Measurements from ENCODE around the gene RNF130.

RNF130 gene

DNA sequence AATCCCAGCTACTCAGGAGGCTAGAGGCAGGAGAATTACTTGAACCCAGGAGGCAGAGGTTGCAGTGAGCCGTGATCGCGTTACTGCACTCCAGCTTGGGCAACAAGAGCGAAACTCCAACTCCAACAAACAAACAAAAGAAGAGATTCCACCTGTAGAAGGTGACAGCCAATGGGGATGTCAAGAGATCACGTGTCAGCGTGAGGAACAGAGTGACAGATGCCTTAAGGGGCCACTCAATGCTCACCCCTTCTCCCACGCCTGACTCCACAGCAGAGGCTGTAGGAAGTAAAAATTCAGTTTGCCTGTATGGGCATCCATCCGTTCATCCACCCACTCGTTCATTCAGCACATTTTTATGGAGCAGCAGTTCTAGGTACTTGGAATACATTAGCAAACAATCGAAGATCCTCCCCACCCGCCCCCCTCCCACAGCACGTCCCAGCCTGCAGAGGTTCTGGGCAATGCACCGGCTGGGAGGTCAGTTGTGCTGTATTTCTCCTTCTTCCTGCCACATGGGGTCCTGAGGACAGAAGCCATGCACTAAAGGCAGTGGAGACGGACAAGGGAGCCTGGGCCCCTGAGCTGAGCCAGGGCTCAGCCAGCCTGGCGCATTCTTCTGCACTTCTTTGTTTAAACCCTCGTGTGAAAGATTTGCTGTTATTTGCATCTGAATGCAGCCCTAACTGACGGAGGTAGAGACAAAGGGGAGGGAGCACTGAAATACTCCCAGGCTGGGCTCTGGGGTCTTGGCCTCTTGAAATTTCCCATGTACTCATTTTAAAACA is 11.3 kb upstream of the RNF130 start:
- Mint-ChIP-seq H3K27me3 (peaks cover 11% of the 10 kb centered on the region), H3K27ac (no peak overlapping the region), H3K36me3 (no peaks in the 10 kb centered on the region), H3K4me1 (ENCODE audit: low read depth) (peaks cover 28% of the 10 kb centered on the region), H3K4me3 (no peak overlapping the region), H3K9me3 (ENCODE audit: low read depth) (no peaks in the 10 kb centered on the region)

DNA sequence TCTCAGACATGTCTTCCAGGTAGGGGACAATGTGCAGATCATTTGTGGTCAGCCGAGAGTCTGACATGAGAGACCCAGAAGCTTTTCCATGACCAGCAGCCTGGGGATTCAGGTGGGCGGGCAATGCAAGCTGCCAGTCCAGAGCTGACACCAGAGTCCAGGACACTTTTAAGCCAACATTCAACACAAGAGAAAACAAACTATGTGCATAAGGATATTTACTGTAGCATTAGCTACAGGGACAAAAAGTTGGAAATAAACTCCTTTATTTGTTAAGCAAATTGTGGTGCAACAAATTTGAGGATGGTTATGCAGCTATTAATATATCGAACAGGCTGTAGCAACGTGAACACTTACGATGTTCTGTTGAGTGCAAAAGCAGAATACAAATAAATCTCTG is 9.9 kb upstream of the RNF130 start:
- H3K27me3 Mint-ChIP-seq = peaks cover 11% of the 10 kb centered on the region

DNA sequence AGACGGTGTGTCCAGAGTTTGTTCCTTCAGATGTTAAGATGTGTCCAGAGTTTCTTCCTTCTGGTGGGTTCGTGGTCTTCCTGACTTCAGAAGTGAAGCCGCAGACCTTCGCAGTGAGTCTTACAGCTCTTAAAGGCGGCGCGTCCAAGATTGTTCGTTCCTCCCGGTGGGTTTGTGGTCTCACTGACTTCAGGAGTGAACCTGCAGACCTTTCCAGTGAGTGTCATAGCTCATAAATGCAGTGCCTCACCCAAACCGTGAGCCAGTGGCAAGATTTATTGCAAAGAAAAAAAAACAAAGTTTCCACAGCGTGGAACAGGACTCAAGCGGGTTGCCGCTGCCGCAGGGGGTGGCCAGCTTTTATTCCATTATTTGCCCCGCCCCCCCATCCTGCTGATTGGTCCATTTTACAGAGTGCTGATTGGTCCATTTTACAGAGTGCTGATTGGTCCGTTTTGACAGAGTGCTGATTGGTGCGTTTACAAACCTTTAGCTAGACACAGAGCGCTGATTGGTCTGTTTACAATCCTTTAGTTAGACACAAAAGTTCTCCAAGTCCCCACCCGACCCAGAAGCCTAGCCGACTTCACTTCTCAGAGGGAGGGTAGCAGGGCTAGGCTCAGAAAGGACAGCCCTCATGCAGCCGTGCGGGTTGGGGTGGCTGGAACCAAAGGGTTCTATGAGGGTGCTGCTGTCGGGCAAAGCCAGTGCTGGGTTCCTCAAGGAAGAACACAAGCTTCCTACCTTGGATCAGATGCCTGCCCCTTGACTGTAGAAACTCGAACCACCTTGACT is 9.1 kb upstream of the RNF130 start:
- Mint-ChIP-seq H3K9me3 (ENCODE audit: low read depth) (no peaks in the 10 kb centered on the region), H3K36me3 (no peaks in the 10 kb centered on the region), H3K4me3 (peak overlapping the region; percentile 80), H3K4me1 (ENCODE audit: low read depth) (peaks cover 15% of the 10 kb centered on the region), H3K27ac (no peak overlapping the region), H3K27me3 (peaks cover 11% of the 10 kb centered on the region)

More for the DNA sequence above, 9.9 kb upstream of the RNF130 start:
- Mint-ChIP-seq H3K4me3 (no peak overlapping the region), H3K27ac (no peak overlapping the region), H3K4me1 (ENCODE audit: low read depth) (peaks cover 21% of the 10 kb centered on the region), H3K36me3 (no peaks in the 10 kb centered on the region), H3K9me3 (ENCODE audit: low read depth) (no peaks in the 10 kb centered on the region)

DNA sequence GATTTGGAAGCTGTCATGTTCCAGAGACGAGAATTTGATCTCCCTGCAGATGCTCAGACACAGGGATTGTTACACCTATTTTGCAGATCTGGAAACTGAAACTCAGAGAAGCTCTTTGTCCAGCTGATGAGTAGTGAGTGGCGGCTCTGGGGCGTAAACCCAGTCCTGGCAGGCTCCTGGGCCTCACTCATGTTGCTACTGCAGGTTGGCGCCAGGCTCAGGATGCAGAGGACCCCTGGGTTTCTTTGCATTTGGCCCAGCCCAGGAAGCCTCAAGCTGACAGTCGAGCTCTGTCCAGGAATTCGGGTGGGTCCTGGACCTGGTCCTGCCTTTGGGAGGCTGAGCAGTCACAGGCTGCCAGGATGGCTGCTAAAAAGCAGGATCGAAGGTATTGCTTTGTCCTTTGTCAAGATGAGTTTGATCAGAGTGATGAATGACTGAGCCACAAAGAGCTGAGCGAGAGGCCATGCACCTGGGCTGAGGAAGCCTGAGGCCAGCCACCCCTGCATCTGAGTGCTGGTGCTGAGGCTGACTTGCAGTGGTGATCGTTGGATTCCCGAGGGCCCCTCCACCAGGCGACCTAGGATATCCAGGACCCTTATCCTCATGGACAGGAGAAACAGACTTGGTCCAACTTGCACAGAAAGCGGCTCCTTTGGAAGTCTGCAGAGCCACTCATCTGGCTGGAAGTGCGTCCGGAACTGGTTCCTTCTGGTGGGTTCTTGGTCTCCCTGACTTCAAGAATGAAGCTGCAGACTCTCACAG is 8.3 kb upstream of the RNF130 start:
- H3K4me3 Mint-ChIP-seq = peak overlapping the region; percentile 80
- H3K27me3 Mint-ChIP-seq = peaks cover 11% of the 10 kb centered on the region
- no peak overlapping the region for H3K27ac Mint-ChIP-seq
- no peaks in the 10 kb centered on the region for H3K36me3 Mint-ChIP-seq
- peaks cover 12% of the 10 kb centered on the region for H3K4me1 Mint-ChIP-seq (ENCODE audit: low read depth)
- H3K9me3 Mint-ChIP-seq (ENCODE audit: low read depth) = no peaks in the 10 kb centered on the region

DNA sequence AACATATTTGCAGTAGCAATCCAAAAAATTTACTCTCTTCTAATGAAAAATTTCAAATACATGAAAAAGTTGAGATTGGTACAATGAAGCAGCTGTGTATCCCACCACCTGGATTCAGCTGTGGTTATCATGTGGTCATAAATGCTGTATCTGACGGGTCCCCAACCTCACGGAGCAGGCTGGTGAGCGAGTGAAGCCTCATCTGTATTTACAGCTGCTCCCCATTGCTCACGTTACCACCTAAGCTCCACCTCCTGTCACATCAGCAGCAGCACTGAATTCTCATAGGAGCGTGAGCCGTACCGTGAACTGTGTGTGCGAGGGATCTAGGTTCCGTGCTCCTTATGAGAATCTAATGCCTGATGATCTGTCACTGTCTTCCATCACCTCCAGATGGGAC is 6.8 kb upstream of the RNF130 start:
- no peak overlapping the region for H3K27ac Mint-ChIP-seq
- peaks cover 14% of the 10 kb centered on the region for H3K4me1 Mint-ChIP-seq (ENCODE audit: low read depth)
- no peaks in the 10 kb centered on the region for H3K9me3 Mint-ChIP-seq (ENCODE audit: low read depth)
- peaks cover 11% of the 10 kb centered on the region for H3K27me3 Mint-ChIP-seq
- H3K4me3 Mint-ChIP-seq = no peak overlapping the region
- H3K36me3 Mint-ChIP-seq = no peaks in the 10 kb centered on the region

DNA sequence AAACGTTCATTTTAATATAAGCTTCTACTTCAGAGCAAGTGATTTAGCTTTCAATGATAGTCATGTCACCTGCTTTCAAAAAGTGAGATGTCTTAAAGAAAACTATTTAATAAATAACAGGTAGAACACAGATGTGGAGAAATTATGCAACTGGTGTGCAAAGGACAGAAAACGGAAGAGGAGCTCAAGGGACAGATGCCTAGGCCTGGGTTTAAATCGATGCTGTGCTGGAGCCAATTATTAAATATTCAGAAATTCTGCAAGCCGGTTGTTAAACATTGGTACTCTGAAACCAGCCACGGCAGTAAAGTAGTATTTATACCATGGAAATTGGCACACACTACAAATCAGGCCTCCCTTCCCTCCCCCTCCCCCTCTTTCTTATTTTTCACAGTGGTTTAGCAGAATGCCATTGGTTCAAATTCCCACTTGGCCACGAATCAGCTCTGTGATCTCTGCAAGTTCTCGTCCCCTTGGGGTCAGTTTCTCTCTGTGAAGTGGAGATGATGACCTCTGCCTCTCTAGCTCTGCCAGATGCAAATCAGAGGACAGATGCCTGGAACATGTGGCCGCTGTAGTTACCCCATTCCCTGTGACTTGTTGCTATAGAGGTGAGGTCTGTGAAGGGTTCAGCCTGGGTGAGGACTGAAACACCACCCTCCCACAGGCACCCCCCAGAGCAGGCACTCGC is 6.2 kb upstream of the RNF130 start:
- Mint-ChIP-seq H3K27me3 (peaks cover 11% of the 10 kb centered on the region), H3K27ac (no peak overlapping the region), H3K4me3 (no peak overlapping the region), H3K4me1 (ENCODE audit: low read depth) (peaks cover 15% of the 10 kb centered on the region), H3K36me3 (no peaks in the 10 kb centered on the region), H3K9me3 (ENCODE audit: low read depth) (no peaks in the 10 kb centered on the region)

DNA sequence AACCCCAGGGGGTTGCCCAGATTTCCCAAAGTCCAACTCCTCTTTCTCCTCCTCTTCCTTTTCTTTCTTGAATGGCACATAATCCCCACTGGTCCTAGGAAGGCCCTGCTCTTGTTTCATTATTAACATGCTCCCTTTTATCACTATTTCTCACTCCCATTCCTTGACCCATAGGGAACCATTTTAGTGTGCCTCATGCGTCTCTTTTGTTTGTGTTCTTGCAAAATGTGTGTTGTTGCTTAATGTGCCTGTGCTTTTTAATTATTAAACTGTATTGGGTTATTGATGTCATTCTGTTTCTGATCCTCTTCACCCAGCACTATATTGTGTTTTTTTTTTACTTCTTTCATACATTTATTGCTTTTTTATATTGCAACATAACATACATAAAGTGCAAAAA is 4.1 kb upstream of the RNF130 start:
- Mint-ChIP-seq H3K36me3 (no peaks in the 10 kb centered on the region), H3K4me1 (ENCODE audit: low read depth) (peaks cover 21% of the 10 kb centered on the region), H3K27ac (no peak overlapping the region), H3K9me3 (ENCODE audit: low read depth) (no peaks in the 10 kb centered on the region), H3K27me3 (peaks cover 9% of the 10 kb centered on the region), H3K4me3 (no peak overlapping the region)

DNA sequence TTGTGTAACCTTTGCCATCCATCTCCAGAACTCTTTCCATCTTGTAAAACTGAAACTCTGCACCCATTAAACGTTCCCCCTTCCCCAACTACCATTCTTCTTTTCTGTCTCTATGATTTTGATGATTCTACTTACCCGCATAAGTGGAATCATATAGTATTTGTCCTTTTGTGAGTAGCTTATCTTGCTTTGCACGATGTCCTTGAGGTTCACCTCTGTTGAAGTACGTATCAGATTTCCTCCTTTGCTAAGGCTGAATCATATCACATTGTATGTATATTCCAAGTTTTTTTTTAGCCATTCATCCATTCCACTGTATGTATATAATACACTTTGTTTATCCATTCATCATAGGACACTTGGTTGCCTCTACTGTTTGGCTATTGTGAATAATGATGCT is 2.9 kb upstream of the RNF130 start:
- H3K4me1 Mint-ChIP-seq (ENCODE audit: low read depth) = peaks cover 28% of the 10 kb centered on the region
- H3K36me3 Mint-ChIP-seq = no peaks in the 10 kb centered on the region
- H3K27ac Mint-ChIP-seq = no peak overlapping the region
- H3K4me3 Mint-ChIP-seq = peak overlapping the region; percentile 48
- no peaks in the 10 kb centered on the region for H3K9me3 Mint-ChIP-seq (ENCODE audit: low read depth)
- H3K27me3 Mint-ChIP-seq = peaks cover 5% of the 10 kb centered on the region

DNA sequence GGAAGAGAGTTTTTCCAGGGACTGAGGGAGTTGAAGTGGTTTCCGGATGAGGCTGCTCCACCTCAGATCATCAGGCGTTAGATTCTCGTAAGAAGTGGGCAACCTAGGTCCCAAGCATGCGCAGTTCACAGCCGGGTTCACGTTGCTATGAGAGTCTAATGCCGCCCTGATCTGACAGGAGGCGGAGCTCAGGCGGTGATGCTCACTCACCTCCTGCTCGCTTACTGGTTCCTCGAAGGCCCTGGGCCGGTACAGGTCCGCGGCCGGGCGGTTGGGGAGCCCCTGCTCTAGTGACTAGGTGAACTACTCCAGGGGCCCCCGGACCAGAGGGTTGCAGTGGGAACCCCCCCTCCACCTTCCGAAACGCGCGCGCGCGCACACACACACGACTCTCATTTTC is 997 bp upstream of the RNF130 start:
- peaks cover 31% of the 10 kb centered on the region for H3K4me1 Mint-ChIP-seq (ENCODE audit: low read depth)
- no peaks in the 10 kb centered on the region for H3K36me3 Mint-ChIP-seq
- H3K27me3 Mint-ChIP-seq = no peaks in the 10 kb centered on the region
- peak overlapping the region; percentile 81 for H3K27ac Mint-ChIP-seq
- no peaks in the 10 kb centered on the region for H3K9me3 Mint-ChIP-seq (ENCODE audit: low read depth)
- peak overlapping the region; percentile 77 for H3K4me3 Mint-ChIP-seq

DNA sequence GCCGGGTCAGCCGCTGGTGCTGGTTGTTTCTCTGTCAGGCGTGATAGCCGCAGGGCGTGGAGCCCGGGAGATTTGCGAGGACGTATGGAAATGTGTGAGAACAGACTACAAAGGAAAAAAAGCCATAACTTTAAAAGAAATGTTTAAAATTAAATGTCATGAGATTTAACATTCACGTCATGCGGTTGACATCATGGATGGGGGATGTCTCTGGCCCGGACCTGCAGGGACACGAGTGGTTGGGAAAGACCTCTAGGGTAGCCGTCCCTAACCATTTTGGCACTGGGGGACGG is 643 bp upstream of the RNF130 start:
- no peaks in the 10 kb centered on the region for H3K9me3 Mint-ChIP-seq (ENCODE audit: low read depth)
- H3K4me1 Mint-ChIP-seq (ENCODE audit: low read depth) = peaks cover 31% of the 10 kb centered on the region
- no peaks in the 10 kb centered on the region for H3K27me3 Mint-ChIP-seq
- H3K27ac Mint-ChIP-seq = peak overlapping the region; percentile 81
- no peaks in the 10 kb centered on the region for H3K36me3 Mint-ChIP-seq
- H3K4me3 Mint-ChIP-seq = peak overlapping the region; percentile 77

DNA sequence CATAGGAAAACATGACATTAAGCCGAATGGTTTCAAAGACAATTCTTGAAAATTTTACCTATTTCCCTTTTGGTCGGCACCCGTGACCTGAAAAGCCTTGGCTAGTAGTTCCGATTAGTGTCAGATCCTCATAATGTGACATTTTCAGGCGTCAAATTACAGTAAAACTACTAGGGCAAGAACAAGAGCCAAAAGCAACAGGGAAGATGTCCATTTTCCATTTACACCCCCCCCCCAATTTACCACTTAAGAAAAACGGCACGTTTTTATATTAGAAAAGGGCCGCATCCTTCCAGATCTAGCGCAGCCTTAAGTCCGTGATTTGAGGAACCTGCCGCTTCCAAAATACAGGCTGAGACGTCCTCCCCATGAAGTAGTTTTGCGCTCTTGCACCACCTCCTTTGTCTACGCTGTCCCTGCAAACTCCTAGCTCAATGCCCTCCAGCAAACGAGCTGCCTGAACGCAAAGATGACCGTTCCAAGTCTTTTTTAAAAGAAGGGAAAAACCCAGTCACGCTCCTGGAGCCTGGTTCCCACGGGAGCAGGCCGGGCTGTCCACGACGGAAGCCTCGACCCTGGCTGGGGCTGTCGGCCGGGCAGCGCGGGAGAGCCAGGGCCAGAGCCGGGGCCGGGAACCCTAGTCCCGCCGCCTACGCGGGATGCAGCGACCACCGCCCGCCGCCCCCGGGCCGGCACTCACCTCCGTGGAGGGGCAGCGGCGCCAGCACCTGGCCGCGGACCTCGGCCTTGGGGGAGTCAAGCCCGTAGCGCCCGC is 616 bp downstream of the RNF130 start:
- peak overlapping the region; percentile 90 for H3K4me3 Mint-ChIP-seq
- no peaks in the 10 kb centered on the region for H3K9me3 Mint-ChIP-seq (ENCODE audit: low read depth)
- peak overlapping the region; percentile 34 for H3K27ac Mint-ChIP-seq
- peaks cover 31% of the 10 kb centered on the region for H3K4me1 Mint-ChIP-seq (ENCODE audit: low read depth)
- no peaks in the 10 kb centered on the region for H3K27me3 Mint-ChIP-seq
- no peaks in the 10 kb centered on the region for H3K36me3 Mint-ChIP-seq

DNA sequence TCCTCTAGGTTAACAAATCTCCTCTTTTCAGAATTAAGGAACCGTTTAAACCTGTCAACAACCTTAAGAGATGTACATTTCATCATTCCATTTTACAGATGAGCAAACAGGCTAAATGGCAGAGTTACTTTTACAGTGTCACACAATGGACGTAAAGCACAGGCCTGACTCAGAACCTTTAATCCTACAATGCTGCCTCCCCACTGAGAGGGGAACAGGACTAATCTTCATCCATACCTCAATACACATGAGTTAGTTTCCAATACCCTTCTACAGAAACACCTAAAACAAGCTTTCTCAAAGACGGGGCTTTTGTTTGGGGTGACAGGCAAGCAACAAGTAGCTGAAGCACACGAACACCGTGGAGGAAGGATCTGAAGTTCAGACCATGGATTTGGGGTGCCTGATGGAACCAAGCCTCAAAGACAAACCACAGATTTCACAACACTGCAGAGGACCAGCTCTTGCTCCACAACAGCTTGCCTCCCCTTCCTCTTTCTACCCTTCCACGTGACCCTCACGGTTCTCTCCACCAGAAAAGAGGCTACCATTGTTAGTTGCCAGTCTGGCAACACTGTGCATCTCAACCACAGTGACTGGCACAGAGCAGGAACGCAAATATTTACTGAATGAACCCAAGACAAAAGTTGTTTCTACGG is 1.8 kb downstream of the RNF130 start:
- peak overlapping the region; percentile 90 for H3K4me3 Mint-ChIP-seq

DNA sequence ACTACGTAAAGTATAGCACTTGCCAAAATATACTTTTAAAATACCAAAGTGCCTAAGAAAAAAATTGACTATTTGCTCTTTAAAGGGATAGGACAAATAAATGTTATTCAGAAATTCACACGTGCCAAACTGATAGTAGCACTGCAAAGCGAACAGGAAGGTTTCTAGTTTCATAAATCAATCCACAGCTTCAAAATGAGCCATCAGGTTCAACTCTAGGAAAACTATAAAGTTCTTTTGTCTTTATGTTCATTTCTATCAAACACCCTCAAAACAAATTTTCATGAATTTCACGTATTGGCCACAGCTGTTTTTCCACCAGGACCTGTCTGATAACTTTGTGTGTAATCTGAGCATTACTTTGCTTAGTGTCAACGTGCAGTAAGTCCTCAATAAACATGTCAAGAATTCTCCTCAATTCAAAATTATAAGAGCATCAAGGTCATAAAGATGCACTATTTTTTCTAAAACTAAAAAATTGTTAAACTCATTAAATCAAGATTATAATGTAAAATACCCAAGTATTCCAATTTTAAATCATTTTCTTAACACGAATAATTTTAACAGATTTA is 3.0 kb downstream of the RNF130 start:
- Mint-ChIP-seq H3K36me3 (no peaks in the 10 kb centered on the region), H3K27ac (no peak overlapping the region), H3K4me1 (ENCODE audit: low read depth) (peaks cover 28% of the 10 kb centered on the region), H3K27me3 (no peaks in the 10 kb centered on the region), H3K4me3 (no peak overlapping the region), H3K9me3 (ENCODE audit: low read depth) (no peaks in the 10 kb centered on the region)

More for the DNA sequence above, 1.8 kb downstream of the RNF130 start:
- Mint-ChIP-seq H3K27ac (no peak overlapping the region), H3K9me3 (ENCODE audit: low read depth) (no peaks in the 10 kb centered on the region), H3K27me3 (no peaks in the 10 kb centered on the region), H3K4me1 (ENCODE audit: low read depth) (peaks cover 31% of the 10 kb centered on the region), H3K36me3 (no peaks in the 10 kb centered on the region)
